Mesenchymal stem cell (in vitro differentiated cells and primary cell): ENCODE data around the gene FOXP1.

Experiments used
- DNase-seq: peaks from one replicate; pipeline ENCODE4 v3.0.0-alpha.2; 2013
- H2AFZ ChIP-seq: one replicate; pipeline ENCODE4 v1.6.1; 2013; ENCODE audit warnings: low read depth, mild to moderate bottlenecking, control low read depth, inconsistent platforms, low read length, moderate library complexity
- H2AK5ac ChIP-seq: 2 replicates; pipeline ENCODE4 v1.6.1; 2013; ENCODE audit warnings: low read length, moderate library complexity, mild to moderate bottlenecking, inconsistent platforms; ENCODE audit not compliant: severe bottlenecking
- H2BK120ac ChIP-seq: one replicate; pipeline ENCODE4 v1.6.1; 2013; ENCODE audit warnings: low read depth, mild to moderate bottlenecking, inconsistent platforms, low read length, moderate library complexity
- H2BK12ac ChIP-seq, 2 experiments: one replicate each; pipeline ENCODE4 v1.6.1; 2013; ENCODE audit warnings: inconsistent platforms in 2 of 2, low read length in 2 of 2, mild to moderate bottlenecking in 2 of 2, moderate library complexity in 2 of 2, control low read depth in 1 of 2
- H2BK15ac ChIP-seq: one replicate; pipeline ENCODE4 v1.6.1; 2013; ENCODE audit warnings: mild to moderate bottlenecking, low read depth, inconsistent platforms; ENCODE audit not compliant: poor library complexity, severe bottlenecking
- H2BK5ac ChIP-seq: 2 replicates; pipeline ENCODE4 v1.6.1; 2013; ENCODE audit warnings: low read depth, mild to moderate bottlenecking, low read length, control low read depth, inconsistent platforms; ENCODE audit not compliant: poor library complexity, severe bottlenecking
- H3K14ac ChIP-seq, 2 experiments: one replicate each; pipeline ENCODE4 v1.6.1; 2013; ENCODE audit warnings: inconsistent platforms in 2 of 2, low read length in 2 of 2, control low read depth in 1 of 2, mild to moderate bottlenecking in 1 of 2, moderate library complexity in 1 of 2
- H3K18ac ChIP-seq, 2 experiments: one replicate each; pipeline ENCODE4 v1.6.1; 2013; ENCODE audit warnings: inconsistent platforms in 2 of 2, low read length in 2 of 2, control low read depth in 1 of 2, low read depth in 1 of 2, mild to moderate bottlenecking in 1 of 2
- H3K23ac ChIP-seq, 2 experiments: one replicate each; pipeline ENCODE4 v1.6.1; 2013; ENCODE audit warnings: inconsistent platforms in 2 of 2, low read length in 2 of 2, mild to moderate bottlenecking in 2 of 2, moderate library complexity in 2 of 2, control low read depth in 1 of 2
- H3K27ac ChIP-seq: 2 replicates; pipeline ENCODE4 v1.5.1; 2013; ENCODE audit warnings: mild to moderate bottlenecking, moderate library complexity, low read length, control low read depth, inconsistent platforms; ENCODE audit not compliant: poor library complexity, severe bottlenecking
- H3K27me3 ChIP-seq, 2 experiments: 2 replicates each; pipeline versions ENCODE4 v1.6.1 to v1.7.0; 2013; ENCODE audit warnings: low read length in 2 of 2, mild to moderate bottlenecking in 2 of 2, moderate library complexity in 2 of 2, control low read depth in 1 of 2, inconsistent platforms in 1 of 2; ENCODE audit not compliant: control insufficient read depth in 1 of 2, insufficient read depth in 1 of 2
- H3K36me3 ChIP-seq, 2 experiments: 2 replicates each; pipeline versions ENCODE4 v1.6.1 to v1.7.0; 2013; ENCODE audit warnings: low read length in 2 of 2, control low read depth in 1 of 2, inconsistent platforms in 1 of 2, low read depth in 1 of 2, mild to moderate bottlenecking in 1 of 2; ENCODE audit not compliant: insufficient read depth in 2 of 2, control insufficient read depth in 1 of 2
- H3K4ac ChIP-seq, 2 experiments: one replicate each; pipeline ENCODE4 v1.6.1; 2013; ENCODE audit warnings: inconsistent platforms in 2 of 2, low read length in 2 of 2, mild to moderate bottlenecking in 2 of 2, moderate library complexity in 2 of 2, control low read depth in 1 of 2, low read depth in 1 of 2
- H3K4me1 ChIP-seq: 2 replicates; pipeline ENCODE4 v1.6.1; 2013; ENCODE audit warnings: low read depth, low read length, control low read depth; ENCODE audit not compliant: control insufficient read depth, insufficient read depth
- H3K4me2 ChIP-seq: 2 replicates; pipeline ENCODE4 v1.6.1; 2013; ENCODE audit warnings: low read length, mild to moderate bottlenecking, inconsistent platforms; ENCODE audit not compliant: poor library complexity, severe bottlenecking
- H3K4me3 ChIP-seq, 2 experiments: 2 replicates each; pipeline versions ENCODE4 v1.5.1 to v1.7.0; 2013; ENCODE audit warnings: low read length in 2 of 2, mild to moderate bottlenecking in 2 of 2, control low read depth in 1 of 2, low read depth in 1 of 2; ENCODE audit not compliant: insufficient read depth in 1 of 2
- H3K79me1 ChIP-seq: replicated peaks from 2 replicates; pipeline ENCODE4 v1.6.1; 2013; ENCODE audit warnings: mild to moderate bottlenecking, control low read depth, low read length, inconsistent platforms; ENCODE audit not compliant: poor library complexity, severe bottlenecking
- H3K9ac ChIP-seq: 2 replicates; pipeline ENCODE4 v1.7.0; 2013; ENCODE audit warnings: mild to moderate bottlenecking, low read length, moderate library complexity
- H3K9me3 ChIP-seq: 2 replicates; pipeline ENCODE4 v1.7.0; 2013; ENCODE audit warnings: mild to moderate bottlenecking, low read length; ENCODE audit not compliant: control insufficient read depth
- H4K8ac ChIP-seq: one replicate; pipeline ENCODE4 v1.6.1; 2013; ENCODE audit warnings: inconsistent platforms, mild to moderate bottlenecking, low read length, moderate library complexity
- H4K91ac ChIP-seq: one replicate; pipeline ENCODE4 v1.6.1; 2013; ENCODE audit warnings: mild to moderate bottlenecking, low read length, inconsistent platforms
- WGBS: methylation state at CpG from one replicate; pipeline ENCODE4 v1.1.7; 2013; ENCODE audit warnings: mixed read lengths; 5-methylcytosine and 5-hydroxymethylcytosine counted together

The FOXP1 gene

DNA sequence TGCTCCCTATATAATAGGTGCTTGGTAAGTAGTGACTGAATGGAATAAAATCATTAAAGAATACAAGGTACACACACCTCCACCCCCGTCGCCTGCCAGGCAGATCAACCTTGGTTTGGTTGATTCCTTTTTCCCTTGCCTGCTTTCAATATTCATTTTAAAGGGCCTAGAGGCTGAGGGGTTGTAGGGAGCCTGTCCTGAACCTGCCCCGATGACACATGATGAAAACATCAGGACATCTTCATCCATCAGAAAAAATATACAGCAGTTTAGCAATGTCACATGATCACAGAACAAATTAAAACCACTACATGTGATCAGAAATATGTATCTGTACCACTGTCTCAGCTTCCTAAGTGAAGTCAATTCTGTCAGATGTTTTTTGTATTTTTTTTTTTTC is 588.9 kb downstream of the FOXP1 start:
- Histone ChIP-seq H3K4ac (no peak overlapping the region), H3K79me1 (peaks cover 28% of the 10 kb centered on the region), H4K8ac (no peak overlapping the region), H3K27me3 (no peaks in the 10 kb centered on the region), H3K4me2 (no peak overlapping the region), H3K14ac (no peak overlapping the region), H2AK5ac (no peak overlapping the region), H3K9me3 (no peaks in the 10 kb centered on the region), H3K36me3 (peaks cover 6 to 74% of the 10 kb centered on the region in 2 experiments), H3K9ac (no peak overlapping the region), H3K23ac (no peak overlapping the region), H3K4me1 (peaks cover 2% of the 10 kb centered on the region), H2BK5ac (no peak overlapping the region), H3K27ac (no peak overlapping the region), H2BK15ac (no peak overlapping the region), H3K4me3 (no peak overlapping the region), H4K91ac (no peak overlapping the region), H3K18ac (no peak overlapping the region), H2BK120ac (no peak overlapping the region), H2BK12ac (no peak overlapping the region), H2AFZ (no peak overlapping the region)
- no peak for DNase-seq
- WGBS, result 100% methylated on average over 2 of the region's 3 CpGs

DNA sequence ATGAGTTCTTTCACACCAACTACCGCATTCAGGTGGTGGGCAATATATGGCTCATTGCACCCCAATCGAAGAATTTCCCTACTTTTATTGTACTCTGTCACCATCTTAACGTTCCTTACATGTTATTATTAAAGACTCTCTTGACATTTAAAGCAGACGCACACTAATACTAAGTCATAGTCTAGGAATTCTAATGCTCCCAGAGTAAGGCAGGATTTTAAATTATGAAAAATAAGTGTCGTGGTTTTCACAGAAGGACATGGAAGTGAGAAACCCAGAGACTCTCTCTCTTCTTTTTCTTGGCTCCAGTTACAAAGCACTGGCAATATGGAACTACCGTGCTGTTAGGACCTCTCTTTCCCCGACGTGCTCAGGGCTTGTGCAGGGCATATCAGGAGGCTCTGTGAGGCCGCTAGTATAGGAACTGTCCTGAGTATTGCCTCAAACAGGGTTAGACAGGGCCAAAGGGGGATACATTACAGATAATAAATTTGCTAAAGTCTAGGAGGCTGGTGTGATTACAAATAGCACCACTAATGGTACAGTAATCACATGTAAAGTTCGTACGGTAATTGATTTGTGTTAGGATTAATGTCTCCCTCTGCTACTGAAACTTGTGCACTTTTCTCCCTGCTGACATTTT is 590.8 kb downstream of the FOXP1 start:
- H3K36me3 ChIP-seq, result peaks cover 6 to 70% of the 10 kb centered on the region in 2 experiments

GRCh38 chr3:70992131-70992530 is 591.4 kb downstream of the FOXP1 start:
- peaks cover 6 to 70% of the 10 kb centered on the region in 2 experiments for H3K36me3 ChIP-seq
- no peak overlapping the region for H2BK12ac ChIP-seq
- peak overlapping the region; percentile 85 for H2AK5ac ChIP-seq
- H2BK120ac ChIP-seq, result no peak overlapping the region
- no peaks in the 10 kb centered on the region for H3K9me3 ChIP-seq
- no peak overlapping the region for H4K91ac ChIP-seq
- H2BK5ac ChIP-seq, result no peak overlapping the region
- no peak overlapping the region for H4K8ac ChIP-seq
- H3K4me3 ChIP-seq, result no peak overlapping the region
- no peak overlapping the region for H3K14ac ChIP-seq
- WGBS, result 95% methylated on average over 4 of the region's 5 CpGs
- peaks cover 2% of the 10 kb centered on the region for H3K4me1 ChIP-seq
- no peak overlapping the region for H2AFZ ChIP-seq
- peak overlapping the region; percentile 39 for H3K27ac ChIP-seq
- H3K27me3 ChIP-seq, result no peaks in the 10 kb centered on the region
- no peak overlapping the region for H3K18ac ChIP-seq
- no peak overlapping the region for H3K9ac ChIP-seq
- DNase-seq, result no peak
- peaks cover 28% of the 10 kb centered on the region for H3K79me1 ChIP-seq
- H3K4me2 ChIP-seq, result no peak overlapping the region
- no peak overlapping the region for H2BK15ac ChIP-seq
- H3K4ac ChIP-seq, result no peak overlapping the region
- no peak overlapping the region for H3K23ac ChIP-seq

More for the DNA sequence above, 590.8 kb downstream of the FOXP1 start:
- H2AK5ac ChIP-seq, result peak overlapping the region; percentile 94
- no peak overlapping the region for H3K14ac ChIP-seq
- H3K4ac ChIP-seq, result peak overlapping the region in 1 of 2 experiments; percentile 11
- no peak overlapping the region for H3K18ac ChIP-seq
- H2BK15ac ChIP-seq, result no peak overlapping the region
- peaks cover 25% of the 10 kb centered on the region for H3K79me1 ChIP-seq
- H3K4me1 ChIP-seq, result peaks cover 2% of the 10 kb centered on the region
- H2BK120ac ChIP-seq, result no peak overlapping the region
- H3K27ac ChIP-seq, result peak overlapping the region; percentile 70
- WGBS, result 84% methylated on average over 11 of the region's 11 CpGs
- no peaks in the 10 kb centered on the region for H3K27me3 ChIP-seq
- no peaks in the 10 kb centered on the region for H3K9me3 ChIP-seq
- no peak overlapping the region for H2AFZ ChIP-seq
- DNase-seq, result no peak
- no peak overlapping the region for H2BK12ac ChIP-seq
- no peak overlapping the region for H3K4me2 ChIP-seq
- H4K8ac ChIP-seq, result no peak overlapping the region
- no peak overlapping the region for H3K23ac ChIP-seq
- H2BK5ac ChIP-seq, result no peak overlapping the region
- H3K9ac ChIP-seq, result no peak overlapping the region
- no peak overlapping the region for H4K91ac ChIP-seq
- no peak overlapping the region for H3K4me3 ChIP-seq

DNA sequence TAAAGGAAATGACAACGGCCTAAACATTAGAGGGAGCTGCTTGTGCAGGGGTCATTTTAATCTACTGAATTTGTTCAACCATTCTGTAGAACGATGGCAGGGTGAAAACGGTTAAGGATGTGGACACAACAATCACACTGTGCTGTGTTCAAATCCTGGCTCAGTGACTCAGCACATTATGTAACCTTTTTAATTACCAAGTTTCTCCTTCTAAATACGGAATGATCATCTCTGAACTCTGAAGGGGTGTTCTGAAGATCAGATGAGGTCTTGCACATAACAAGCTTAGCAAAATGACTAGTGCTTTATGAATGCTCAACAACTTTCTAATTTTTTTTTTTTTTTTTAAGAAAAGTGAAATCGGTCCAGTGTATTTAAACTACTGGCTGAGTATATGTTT is 592.8 kb downstream of the FOXP1 start:
- DNase-seq, result no peak
- no peak overlapping the region for H3K4me3 ChIP-seq
- H2AK5ac ChIP-seq, result no peak overlapping the region
- no peak overlapping the region for H4K8ac ChIP-seq
- H2BK15ac ChIP-seq, result no peak overlapping the region
- H3K4ac ChIP-seq, result no peak overlapping the region
- no peak overlapping the region for H2AFZ ChIP-seq
- H3K27ac ChIP-seq, result peak overlapping the region; percentile 91
- H3K9ac ChIP-seq, result no peak overlapping the region
- H3K36me3 ChIP-seq, result peaks cover 9 to 72% of the 10 kb centered on the region in 2 experiments
- no peak overlapping the region for H4K91ac ChIP-seq
- H3K4me2 ChIP-seq, result no peak overlapping the region
- H3K27me3 ChIP-seq, result no peaks in the 10 kb centered on the region
- H3K79me1 ChIP-seq, result peaks cover 27% of the 10 kb centered on the region
- no peak overlapping the region for H3K18ac ChIP-seq
- peaks cover 2% of the 10 kb centered on the region for H3K4me1 ChIP-seq
- H3K9me3 ChIP-seq, result no peaks in the 10 kb centered on the region
- H3K23ac ChIP-seq, result no peak overlapping the region
- no peak overlapping the region for H2BK5ac ChIP-seq
- no peak overlapping the region for H3K14ac ChIP-seq
- no peak overlapping the region for H2BK12ac ChIP-seq
- 100% methylated on average over 5 of the region's 5 CpGs for WGBS
- H2BK120ac ChIP-seq, result no peak overlapping the region
